Fibroblast of villous mesenchyme (primary cell): ENCODE data around the gene TRPM8. TPM values are rescaled to one million over a fixed set of nuclear protein-coding genes. Genes with fewer than 3 reads are reported as not detected.
"Not testable (repeated sequence)": the region's sequence is repeated elsewhere in the genome, so short reads cannot be mapped to it uniquely, and the experiment has no call there.

Source experiments
- DNase-seq: peaks from one replicate; pipeline ENCODE4 v3.0.0-alpha.2; 2010; ENCODE audit warnings: low read depth
- H3K4me3 ChIP-seq: 2 replicates; pipeline ENCODE4 v1.5.1; 2011; ENCODE audit warnings: low read depth, mild to moderate bottlenecking, low read length
- total RNA-seq: library from RNA; depleted of rRNA; stranded (reverse); fragments of >200 nt; gene quantifications from 2 replicates; pipeline ENCODE4 v1.2.3, GENCODE V29; 2012
- TF ChIP-seq, protein P1 (sequence below): IDR thresholded peaks from 2 replicates; pipeline ENCODE4 v1.5.1; 2012; ENCODE audit warnings: low read depth, mild to moderate bottlenecking, low read length; ENCODE audit not compliant: insufficient read depth

Gene TRPM8
- total RNA-seq: not detected in 2 replicates

DNA sequence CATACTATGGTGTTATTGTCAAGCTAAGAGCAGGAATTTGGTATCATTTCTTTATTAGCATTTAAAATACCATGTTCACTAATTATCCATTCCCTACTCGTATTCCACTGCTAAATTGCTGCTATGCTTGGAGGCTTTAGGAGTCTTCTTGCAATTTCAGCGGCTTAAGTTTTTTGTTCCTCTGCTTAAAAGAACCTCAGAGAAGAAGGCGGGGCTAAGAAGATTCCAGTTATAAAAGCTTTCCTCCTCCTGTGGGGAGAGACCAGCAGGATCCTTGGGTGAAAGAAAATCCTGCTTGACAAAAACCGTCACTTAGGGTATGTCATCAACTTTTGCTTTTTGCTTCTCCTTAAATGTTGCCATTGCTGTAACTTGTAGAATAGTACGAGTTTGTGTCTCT lies at the start of gene TRPM8:
Gene TRPM8, plus strand, starts transcription at position 258 of the 400 bp plus-strand sequence. CDS start 9,165 bp downstream, outside the sequence.
- no peak within 1 kb of the TSS for H3K4me3 ChIP-seq
- no peak for DNase-seq
- TF ChIP-seq, protein P1, sequence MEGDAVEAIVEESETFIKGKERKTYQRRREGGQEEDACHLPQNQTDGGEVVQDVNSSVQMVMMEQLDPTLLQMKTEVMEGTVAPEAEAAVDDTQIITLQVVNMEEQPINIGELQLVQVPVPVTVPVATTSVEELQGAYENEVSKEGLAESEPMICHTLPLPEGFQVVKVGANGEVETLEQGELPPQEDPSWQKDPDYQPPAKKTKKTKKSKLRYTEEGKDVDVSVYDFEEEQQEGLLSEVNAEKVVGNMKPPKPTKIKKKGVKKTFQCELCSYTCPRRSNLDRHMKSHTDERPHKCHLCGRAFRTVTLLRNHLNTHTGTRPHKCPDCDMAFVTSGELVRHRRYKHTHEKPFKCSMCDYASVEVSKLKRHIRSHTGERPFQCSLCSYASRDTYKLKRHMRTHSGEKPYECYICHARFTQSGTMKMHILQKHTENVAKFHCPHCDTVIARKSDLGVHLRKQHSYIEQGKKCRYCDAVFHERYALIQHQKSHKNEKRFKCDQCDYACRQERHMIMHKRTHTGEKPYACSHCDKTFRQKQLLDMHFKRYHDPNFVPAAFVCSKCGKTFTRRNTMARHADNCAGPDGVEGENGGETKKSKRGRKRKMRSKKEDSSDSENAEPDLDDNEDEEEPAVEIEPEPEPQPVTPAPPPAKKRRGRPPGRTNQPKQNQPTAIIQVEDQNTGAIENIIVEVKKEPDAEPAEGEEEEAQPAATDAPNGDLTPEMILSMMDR: no peak

DNA sequence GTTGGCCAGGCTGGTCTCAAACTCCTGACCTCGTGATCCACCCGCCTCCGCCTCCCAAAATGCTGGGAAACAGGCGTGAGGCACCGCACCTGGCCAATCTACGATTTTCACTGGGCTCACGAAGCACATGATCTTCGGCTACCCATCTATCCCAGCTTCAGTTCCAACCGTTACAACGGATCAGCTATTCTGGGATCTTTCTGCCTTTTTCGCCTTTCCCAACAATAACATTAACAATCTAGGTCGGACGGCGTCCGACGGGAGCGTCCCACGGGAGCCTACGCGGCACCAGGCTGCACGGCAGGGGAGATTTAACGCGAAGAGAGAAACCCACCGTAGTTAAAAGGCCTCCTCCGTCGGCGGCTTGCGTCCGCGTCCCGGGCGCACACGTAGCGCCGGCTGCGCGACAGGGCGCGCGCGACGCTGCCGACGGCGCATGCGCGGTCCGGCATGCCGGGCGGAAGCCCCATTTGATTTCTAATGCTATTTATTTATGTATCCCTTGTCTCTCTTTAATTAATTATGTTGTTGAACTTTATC lies 49.1 kb upstream of the TRPM8 start, which contains the start of gene MSL3B:
Gene MSL3B, minus strand, starts transcription at position 394 of the 540 bp plus-strand sequence.
- DNase-seq: peak; percentile 52
- TF ChIP-seq, protein P1: no peak
- H3K4me3 ChIP-seq: peak within 1 kb of the TSS; percentile 80

DNA sequence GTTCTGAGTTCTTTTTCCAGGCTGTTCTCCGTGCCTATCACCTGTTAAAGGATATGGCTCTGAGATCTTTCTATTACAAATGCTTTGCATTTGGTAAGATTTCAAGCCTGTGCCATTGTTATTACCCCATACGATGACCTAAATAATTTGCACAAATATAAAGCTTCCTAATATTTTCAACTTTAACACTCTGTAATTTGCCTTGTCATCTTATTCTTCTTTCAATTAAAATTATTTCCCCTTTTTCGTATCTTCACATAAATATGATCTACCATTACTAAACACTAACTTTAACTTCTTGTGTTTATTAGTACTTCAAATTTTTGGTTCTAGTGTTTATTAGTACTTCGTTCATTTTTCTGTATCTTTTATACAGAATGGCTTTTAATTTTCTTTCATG lies 45.7 kb upstream of the TRPM8 start:
- no peak overlapping the region for H3K4me3 ChIP-seq
- TF ChIP-seq, protein P1: no peak
- no peak for DNase-seq

DNA sequence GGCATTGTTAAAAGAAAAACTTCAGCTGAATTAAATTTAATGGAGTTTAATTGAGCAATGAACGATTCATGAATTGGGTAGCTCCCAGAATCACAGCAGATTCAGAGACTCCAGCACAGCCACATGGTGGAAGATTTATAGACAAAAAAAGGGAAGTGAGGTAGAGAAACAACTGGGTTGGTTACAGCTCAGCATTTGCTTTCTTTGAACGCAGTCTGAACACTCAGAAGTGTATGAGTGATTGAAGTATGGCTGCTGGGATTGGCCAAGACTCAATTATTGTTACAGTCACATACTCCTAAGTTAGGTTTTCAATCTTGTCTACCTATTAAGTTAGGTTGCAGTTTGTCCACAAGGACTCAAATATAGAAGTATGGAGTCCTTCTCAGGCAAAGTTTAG lies 45.0 kb upstream of the TRPM8 start:
- not testable (repeated sequence) for DNase-seq

DNA sequence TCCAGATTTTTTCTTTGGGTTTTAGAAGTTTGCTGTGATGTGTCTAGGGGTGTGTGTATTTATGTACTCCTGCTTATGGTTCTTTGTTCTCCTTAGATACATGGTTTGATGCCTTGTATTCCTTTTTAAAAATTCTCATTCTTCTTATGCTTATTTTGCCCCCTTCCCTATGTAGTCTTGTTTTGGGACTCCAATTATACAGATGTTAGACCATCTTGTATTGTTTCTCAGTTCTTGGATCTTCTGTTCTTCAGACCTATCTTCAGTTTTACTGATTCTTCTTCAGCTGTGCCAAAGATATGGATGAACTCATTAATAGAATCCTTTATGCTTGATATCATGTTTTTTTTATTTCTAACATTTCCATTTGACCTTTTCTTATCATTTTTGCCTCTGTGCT lies 34.8 kb upstream of the TRPM8 start:
- no peak overlapping the region for H3K4me3 ChIP-seq
- TF ChIP-seq, protein P1: no peak
- peak; percentile 2 for DNase-seq

More for the DNA sequence above, 45.0 kb upstream of the TRPM8 start:
- not testable (repeated sequence) for H3K4me3 ChIP-seq

DNA sequence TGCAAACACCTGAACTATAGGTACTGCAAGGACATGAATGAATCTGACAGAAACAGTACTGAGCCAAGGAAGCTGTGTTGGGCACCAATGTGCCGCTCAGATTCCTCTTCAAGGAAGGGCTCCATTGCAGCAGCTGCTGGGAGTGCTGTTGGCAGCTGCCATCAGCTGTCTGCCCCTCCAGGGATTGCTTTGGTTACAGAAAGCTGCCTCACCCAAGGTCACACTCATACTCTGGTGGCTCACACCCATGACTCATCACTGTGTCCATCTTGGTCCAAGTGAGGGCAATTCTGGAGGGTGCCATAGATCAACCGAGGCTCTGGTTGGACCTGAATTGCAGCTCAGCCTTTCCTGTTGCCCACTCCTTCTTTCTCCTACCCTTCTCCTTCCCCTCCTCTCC lies 24.4 kb upstream of the TRPM8 start:
- TF ChIP-seq, protein P1: no peak
- H3K4me3 ChIP-seq: no peak overlapping the region
- DNase-seq: no peak

DNA sequence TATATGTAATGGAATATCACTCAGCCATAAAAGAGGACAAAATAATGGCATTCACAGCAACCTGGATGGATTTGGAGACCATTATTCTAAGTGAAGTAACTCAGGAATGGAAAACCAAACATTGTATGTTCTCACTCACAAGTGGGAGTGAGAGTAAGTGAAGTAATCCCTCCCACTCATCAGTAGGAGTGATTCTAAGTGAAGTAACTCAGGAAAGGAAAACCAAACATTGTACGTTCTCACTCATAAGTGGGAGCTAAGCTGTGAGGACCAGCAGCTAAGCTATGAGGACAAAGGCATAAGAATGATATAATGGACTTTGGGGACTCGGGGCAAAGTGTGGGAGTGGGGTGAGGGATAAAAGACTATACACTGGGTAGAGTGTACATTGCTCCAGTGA lies 20.9 kb upstream of the TRPM8 start:
- not testable (repeated sequence) for H3K4me3 ChIP-seq, DNase-seq

DNA sequence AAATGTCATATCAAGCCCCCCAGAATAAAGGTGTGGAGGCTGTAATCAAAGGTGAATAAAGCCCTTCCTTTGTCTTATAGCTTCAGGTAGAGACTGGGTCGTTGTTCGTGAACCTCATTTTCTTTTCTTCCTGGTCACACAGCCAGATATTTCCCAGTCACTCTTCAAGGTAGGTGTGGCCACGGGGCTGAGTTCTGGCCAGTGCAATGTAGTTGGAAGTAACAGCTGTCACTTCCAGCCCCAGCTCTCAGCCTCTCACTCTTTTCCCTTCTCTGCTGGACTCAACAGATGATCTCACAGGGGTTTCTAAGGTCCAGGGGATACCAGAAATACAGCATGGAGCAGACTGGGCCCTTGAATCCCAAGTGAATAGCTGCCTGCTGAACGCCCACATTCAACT lies 15.8 kb upstream of the TRPM8 start:
- no peak for DNase-seq
- no peak overlapping the region for H3K4me3 ChIP-seq
- TF ChIP-seq, protein P1: no peak
